Middle frontal gyrus (tissue), 1 donor: Measurements from ENCODE around the gene GCH1.
A peak's percentile ranks its signal among the peaks of the same experiment; 100 is the strongest.
"Not testable (repeated sequence)": the region's sequence is repeated elsewhere in the genome, so short reads cannot be mapped to it uniquely, and the experiment has no call there.

Experiments
- DNase-seq: peaks from one replicate; pipeline ENCODE4 v3.0.0-alpha.2; 2015; ENCODE audit warnings: low spot score; ENCODE audit errors: extremely low spot score

The GCH1 gene

GRCh38 chr14:54902521-54903420 is at the start of gene GCH1:
Gene GCH1, minus strand, starts transcription at chr14:54902826. Its CDS starts 163 bp downstream, at chr14:54902663.
- peak; percentile 11 for DNase-seq

- DNase-seq, result no peak
These were observed 44.6 kb upstream of the GCH1 start for GRCh38 chr14:54947230-54947629.

GRCh38 chr14:54946500-54946899 is 43.9 kb upstream of the GCH1 start:
- no peak for DNase-seq

GRCh38 chr14:54944737-54945391 is 42.2 kb upstream of the GCH1 start:
- DNase-seq, result no peak

- no peak for DNase-seq
These were observed 40.3 kb upstream of the GCH1 start for GRCh38 chr14:54942913-54943312.

GRCh38 chr14:54936816-54937215 is 34.2 kb upstream of the GCH1 start:
- DNase-seq, result no peak

GRCh38 chr14:54935958-54936357 is 33.3 kb upstream of the GCH1 start:
- DNase-seq, result no peak

- no peak for DNase-seq
These were observed 32.5 kb upstream of the GCH1 start for GRCh38 chr14:54935100-54935499.

- DNase-seq, result no peak
These were observed 30.4 kb upstream of the GCH1 start for GRCh38 chr14:54933006-54933405.

GRCh38 chr14:54931598-54932340 is 29.1 kb upstream of the GCH1 start:
- DNase-seq, result no peak

- no peak for DNase-seq
These were observed 28.5 kb upstream of the GCH1 start for GRCh38 chr14:54931101-54931500.

- no peak for DNase-seq
These were observed 26.9 kb upstream of the GCH1 start for GRCh38 chr14:54929556-54929955.

- no peak for DNase-seq
These were observed 25.6 kb upstream of the GCH1 start for GRCh38 chr14:54928216-54928615.

- DNase-seq, result no peak
These were observed 24.9 kb upstream of the GCH1 start for GRCh38 chr14:54927551-54927950.

GRCh38 chr14:54926570-54926969 is 23.9 kb upstream of the GCH1 start:
- not testable (repeated sequence) for DNase-seq

- DNase-seq, result no peak
These were observed 20.0 kb upstream of the GCH1 start for GRCh38 chr14:54922598-54922997.

GRCh38 chr14:54920052-54920451 is 17.4 kb upstream of the GCH1 start:
- no peak for DNase-seq

GRCh38 chr14:54919330-54919729 is 16.7 kb upstream of the GCH1 start:
- no peak for DNase-seq

GRCh38 chr14:54918427-54918826 is 15.8 kb upstream of the GCH1 start:
- no peak for DNase-seq

- DNase-seq, result no peak
These were observed 13.5 kb upstream of the GCH1 start for GRCh38 chr14:54916101-54916500.

- DNase-seq, result no peak
These were observed 7.4 kb upstream of the GCH1 start for GRCh38 chr14:54909817-54910558.
